Naive B cell (primary cell): ENCODE data around the gene AGBL1. TPM values are rescaled to one million over a fixed set of nuclear protein-coding genes. Genes with fewer than 3 reads are reported as not detected.

Source experiments
- ATAC-seq, 2 donors: fragments of 150-1000 bp; cut with Tn5 transposase; 2 replicates each; pipeline ENCODE4 v1.10.0; 2021; ENCODE audit warnings: low read depth in 2 of 2, mild to moderate bottlenecking in 2 of 2, moderate library complexity in 2 of 2
- DNase-seq: peaks from one replicate; pipeline ENCODE4 v3.0.0; 2022
- H3K27ac Mint-ChIP-seq, 6 donors: one replicate each; pipeline ENCODE4 v1.8.0; 2020 to 2022; ENCODE audit warnings: mild to moderate bottlenecking in 6 of 6, mixed read lengths in 6 of 6, moderate library complexity in 5 of 6, inconsistent platforms in 2 of 6
- H3K27me3 Mint-ChIP-seq, 3 donors: one replicate each; pipeline ENCODE4 v1.8.0; 2021 to 2022; ENCODE audit warnings: mixed read lengths in 3 of 3, mild to moderate bottlenecking in 1 of 3
- H3K36me3 Mint-ChIP-seq, 2 donors: one replicate each; pipeline ENCODE4 v1.8.0; 2020 to 2022; ENCODE audit warnings: mixed read lengths in 2 of 2, inconsistent platforms in 1 of 2, mild to moderate bottlenecking in 1 of 2
- H3K4me1 Mint-ChIP-seq, 3 donors: one replicate each; pipeline ENCODE4 v1.8.0; 2020 to 2022; ENCODE audit warnings: mixed read lengths in 3 of 3, inconsistent platforms in 1 of 3, mild to moderate bottlenecking in 1 of 3, moderate library complexity in 1 of 3
- H3K4me3 Mint-ChIP-seq, 8 donors: one replicate each; pipeline ENCODE4 v1.8.0; 2020 to 2022; ENCODE audit warnings: mild to moderate bottlenecking in 8 of 8, mixed read lengths in 8 of 8, moderate library complexity in 8 of 8, inconsistent platforms in 2 of 8
- H3K9me3 Mint-ChIP-seq, 7 donors: one replicate each; pipeline ENCODE4 v1.8.0; 2020 to 2022; ENCODE audit warnings: mixed read lengths in 7 of 7, mild to moderate bottlenecking in 5 of 7, inconsistent platforms in 2 of 7, moderate library complexity in 1 of 7
- polyA plus RNA-seq, 6 donors: library from polyadenylated mRNA; unstranded; fragments of 300-500 nt; fragmentation: Illumina TruSeq; gene quantifications; one replicate each; pipeline ENCODE4 v1.2.3, GENCODE V29; 2021; ENCODE audit warnings: low read depth in 6 of 6

The AGBL1 gene
- polyA plus RNA-seq, 6 donors from 2014 or later: not detected

DNA sequence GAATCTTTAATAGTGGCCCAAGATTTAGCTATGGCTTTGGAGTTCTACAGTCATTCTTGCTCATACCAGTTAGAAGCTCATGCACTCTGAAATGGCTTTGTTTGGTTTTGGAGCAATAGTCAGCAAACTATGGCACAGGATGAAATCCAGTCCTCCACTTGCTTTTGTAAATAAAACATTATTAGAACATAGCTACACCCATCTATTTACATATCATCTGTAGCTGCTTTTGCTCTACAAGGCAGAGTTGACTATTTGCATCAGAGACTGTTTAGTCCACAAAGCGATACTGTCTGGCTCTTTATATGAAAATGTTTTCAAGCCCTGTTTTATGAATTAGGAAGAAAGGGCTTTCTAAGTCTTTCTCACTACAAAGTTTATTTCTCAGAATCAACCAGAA, 716.9 kb downstream of the AGBL1 start:
- Mint-ChIP-seq H3K9me3 (peaks cover 0 to 2% (median 0%) of the 10 kb centered on the region in 7 donors), H3K27me3 (no peaks in the 10 kb centered on the region), H3K36me3 (no peaks in the 10 kb centered on the region), H3K4me3 (no peak overlapping the region), H3K4me1 (no peaks in the 10 kb centered on the region), H3K27ac (no peak overlapping the region)
- DNase-seq (no peak), ATAC-seq (no peak)

DNA sequence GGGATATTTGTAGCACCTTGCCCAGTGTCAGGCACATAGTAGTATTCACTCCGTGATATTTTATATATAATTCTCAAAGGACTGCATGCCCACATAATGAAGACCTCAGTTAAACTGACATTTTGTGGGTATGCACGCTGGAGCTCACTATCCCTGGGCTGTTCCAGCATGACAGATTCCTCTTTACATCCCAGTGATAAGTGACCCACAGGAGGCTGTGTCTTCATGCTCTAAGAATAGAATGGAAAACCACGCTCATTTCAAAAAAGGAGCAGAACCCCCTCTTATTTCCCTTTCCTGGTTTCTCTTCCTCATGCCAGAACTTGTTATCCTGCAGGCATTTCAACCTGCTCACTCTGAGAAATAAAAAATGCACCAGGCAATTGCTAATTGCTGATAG, 717.5 kb downstream of the AGBL1 start:
- Mint-ChIP-seq H3K27ac (no peak overlapping the region), H3K9me3 (peaks cover 0 to 2% (median 0%) of the 10 kb centered on the region in 7 donors)

DNA sequence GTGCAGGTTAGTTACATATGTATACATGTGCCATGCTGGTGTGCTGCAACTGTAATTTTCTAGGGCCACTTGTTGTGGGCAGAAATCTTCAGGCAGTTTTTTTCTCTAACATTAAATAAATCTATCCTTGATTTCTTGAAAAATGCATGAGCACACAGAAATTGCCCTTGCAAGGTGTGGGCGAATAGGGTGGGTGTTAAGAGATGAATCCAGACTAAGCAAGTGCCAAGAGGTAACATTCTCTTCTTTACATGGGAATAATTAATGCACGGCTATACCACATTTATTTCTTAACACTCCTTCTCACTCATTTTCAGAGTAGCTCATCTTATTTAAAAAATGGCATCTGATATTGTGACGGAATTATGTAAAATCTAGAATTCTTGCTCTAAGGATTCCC, 719.6 kb downstream of the AGBL1 start:
- Mint-ChIP-seq H3K27me3 (no peaks in the 10 kb centered on the region), H3K27ac (no peak overlapping the region), H3K4me3 (no peak overlapping the region), H3K36me3 (no peaks in the 10 kb centered on the region), H3K4me1 (no peaks in the 10 kb centered on the region), H3K9me3 (peaks cover 0 to 5% (median 0%) of the 10 kb centered on the region in 7 donors)
- ATAC-seq (no peak), DNase-seq (no peak)

More for the DNA sequence above, 717.5 kb downstream of the AGBL1 start:
- Mint-ChIP-seq H3K4me3 (no peak overlapping the region), H3K4me1 (no peaks in the 10 kb centered on the region), H3K27me3 (no peaks in the 10 kb centered on the region), H3K36me3 (no peaks in the 10 kb centered on the region)
- ATAC-seq (no peak), DNase-seq (no peak)

GRCh38 chr15:86802244-86802643, 722.6 kb downstream of the AGBL1 start:
- no peak overlapping the region for H3K4me3 Mint-ChIP-seq
- no peak overlapping the region for H3K27ac Mint-ChIP-seq
- DNase-seq (no peak), ATAC-seq (no peak)
- H3K27me3 Mint-ChIP-seq: no peaks in the 10 kb centered on the region
- no peaks in the 10 kb centered on the region for H3K36me3 Mint-ChIP-seq
- no peaks in the 10 kb centered on the region for H3K4me1 Mint-ChIP-seq
- peaks cover 0 to 5% (median 0%) of the 10 kb centered on the region in 7 donors for H3K9me3 Mint-ChIP-seq

- no peak overlapping the region for H3K4me3 Mint-ChIP-seq
- H3K4me1 Mint-ChIP-seq: no peaks in the 10 kb centered on the region
- ATAC-seq (no peak), DNase-seq (no peak)
- no peak overlapping the region for H3K27ac Mint-ChIP-seq
- no peaks in the 10 kb centered on the region for H3K27me3 Mint-ChIP-seq
- H3K36me3 Mint-ChIP-seq: no peaks in the 10 kb centered on the region
- H3K9me3 Mint-ChIP-seq: peaks cover 0 to 5% (median 0%) of the 10 kb centered on the region in 7 donors
Observed at GRCh38 chr15:86804406-86804805, 724.7 kb downstream of the AGBL1 start.

DNA sequence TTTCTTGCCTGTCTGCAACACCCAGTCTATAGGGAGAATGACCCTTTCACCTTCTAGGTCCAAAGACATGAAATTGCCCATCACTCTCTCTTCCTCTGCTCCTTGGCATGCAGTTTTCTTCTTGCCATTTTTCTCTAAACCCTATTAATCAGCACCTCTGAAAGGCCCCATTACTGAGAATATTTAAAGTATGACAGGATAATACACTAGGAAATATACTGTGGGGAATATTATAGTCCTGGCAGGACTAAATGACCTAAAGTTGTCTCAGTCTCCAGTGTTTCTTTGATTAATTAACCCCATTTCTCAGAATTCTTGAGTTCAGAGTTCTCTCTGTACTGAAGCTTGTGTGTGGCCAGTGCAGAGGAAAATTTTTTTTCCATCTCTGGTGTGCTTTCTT, 730.7 kb downstream of the AGBL1 start:
- ATAC-seq: no peak
- no peaks in the 10 kb centered on the region for H3K4me1 Mint-ChIP-seq
- peaks cover 0 to 10% (median 2%) of the 10 kb centered on the region in 7 donors for H3K9me3 Mint-ChIP-seq
- H3K27ac Mint-ChIP-seq: no peak overlapping the region
- no peak for DNase-seq
- H3K27me3 Mint-ChIP-seq: peaks cover 0 to 5% (median 0%) of the 10 kb centered on the region in 3 donors
- no peaks in the 10 kb centered on the region for H3K36me3 Mint-ChIP-seq
- no peak overlapping the region for H3K4me3 Mint-ChIP-seq

GRCh38 chr15:86813892-86814291, 734.2 kb downstream of the AGBL1 start:
- no peak for ATAC-seq
- Mint-ChIP-seq H3K9me3 (peaks cover 0 to 17% (median 7%) of the 10 kb centered on the region in 7 donors), H3K27ac (no peak overlapping the region), H3K27me3 (peaks cover 0 to 5% (median 0%) of the 10 kb centered on the region in 3 donors), H3K4me3 (no peak overlapping the region), H3K4me1 (peaks cover 0 to 3% (median 0%) of the 10 kb centered on the region in 3 donors), H3K36me3 (no peaks in the 10 kb centered on the region)
- no peak for DNase-seq

DNA sequence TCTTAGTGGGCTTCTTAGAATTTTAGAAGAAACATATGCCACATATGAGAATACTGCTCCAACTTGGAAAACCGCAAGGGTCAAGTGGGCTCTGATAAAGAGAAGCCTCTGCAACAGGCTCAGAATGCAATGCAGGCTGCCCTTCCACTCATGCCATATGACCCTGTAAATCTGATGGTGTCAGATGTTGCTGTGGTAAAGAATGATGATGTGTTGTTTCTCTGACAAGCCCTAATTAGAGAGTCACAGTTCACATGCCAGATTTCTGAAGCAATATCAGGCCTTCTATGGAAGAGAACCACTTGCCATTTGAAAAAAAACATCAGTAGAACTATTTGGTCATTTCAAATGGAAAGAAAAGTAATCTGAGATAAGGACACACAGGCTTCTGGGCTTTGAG, 749.6 kb downstream of the AGBL1 start:
- Mint-ChIP-seq H3K27ac (no peak overlapping the region), H3K9me3 (peaks cover 0 to 13% (median 0%) of the 10 kb centered on the region in 7 donors), H3K4me1 (no peaks in the 10 kb centered on the region), H3K27me3 (no peaks in the 10 kb centered on the region), H3K36me3 (no peaks in the 10 kb centered on the region), H3K4me3 (no peak overlapping the region)
- DNase-seq (no peak), ATAC-seq (no peak)

GRCh38 chr15:86830304-86830703, 750.6 kb downstream of the AGBL1 start:
- Mint-ChIP-seq H3K4me3 (no peak overlapping the region), H3K27me3 (no peaks in the 10 kb centered on the region), H3K27ac (no peak overlapping the region), H3K9me3 (peaks cover 0 to 13% (median 0%) of the 10 kb centered on the region in 7 donors), H3K36me3 (no peaks in the 10 kb centered on the region), H3K4me1 (no peaks in the 10 kb centered on the region)
- no peak for ATAC-seq
- no peak for DNase-seq

- Mint-ChIP-seq H3K4me1 (no peaks in the 10 kb centered on the region), H3K27ac (no peak overlapping the region), H3K9me3 (peaks cover 0 to 13% (median 0%) of the 10 kb centered on the region in 7 donors), H3K27me3 (no peaks in the 10 kb centered on the region), H3K36me3 (no peaks in the 10 kb centered on the region), H3K4me3 (no peak overlapping the region)
- ATAC-seq (no peak), DNase-seq (no peak)
Observed at GRCh38 chr15:86833595-86833994, 753.9 kb downstream of the AGBL1 start.

DNA sequence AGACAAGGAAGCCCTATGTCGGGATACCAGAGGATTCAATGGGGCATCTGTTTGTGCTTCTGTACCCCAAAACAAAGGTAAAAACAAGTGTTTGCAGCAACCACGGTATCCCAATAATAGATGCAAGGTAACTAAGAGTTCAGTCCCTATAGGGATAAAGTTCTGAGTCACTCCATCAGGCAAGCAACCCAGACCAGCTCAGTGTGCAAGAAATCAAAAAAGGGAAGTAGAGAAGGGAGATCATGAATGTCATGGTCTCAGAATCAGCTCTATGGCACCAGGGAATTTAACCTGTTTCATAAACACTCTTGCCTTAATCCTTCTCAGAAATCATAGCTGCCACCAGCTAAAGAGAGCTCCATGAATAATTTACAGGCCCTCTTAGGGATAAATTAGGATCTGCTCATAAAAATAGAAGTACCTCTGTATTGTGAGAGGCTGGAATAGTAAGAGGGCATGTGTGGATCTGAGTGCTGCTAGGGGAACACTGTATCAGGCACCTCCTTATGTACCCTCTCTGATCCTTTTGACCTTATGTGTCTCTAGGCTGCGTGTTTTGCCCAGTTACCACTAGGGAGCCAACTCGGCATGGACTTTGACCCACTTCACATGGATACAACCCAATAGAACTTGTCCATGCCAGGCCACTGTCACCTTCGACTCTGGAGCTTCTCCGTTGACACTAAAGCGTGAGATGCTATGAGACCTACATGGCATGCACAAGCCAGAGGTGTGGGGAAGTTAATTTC, 754.6 kb downstream of the AGBL1 start:
- Mint-ChIP-seq H3K9me3 (peaks cover 0 to 13% (median 0%) of the 10 kb centered on the region in 7 donors), H3K36me3 (no peaks in the 10 kb centered on the region), H3K27me3 (no peaks in the 10 kb centered on the region), H3K27ac (no peak overlapping the region), H3K4me1 (no peaks in the 10 kb centered on the region), H3K4me3 (no peak overlapping the region)
- ATAC-seq: no peak
- DNase-seq: no peak

DNA sequence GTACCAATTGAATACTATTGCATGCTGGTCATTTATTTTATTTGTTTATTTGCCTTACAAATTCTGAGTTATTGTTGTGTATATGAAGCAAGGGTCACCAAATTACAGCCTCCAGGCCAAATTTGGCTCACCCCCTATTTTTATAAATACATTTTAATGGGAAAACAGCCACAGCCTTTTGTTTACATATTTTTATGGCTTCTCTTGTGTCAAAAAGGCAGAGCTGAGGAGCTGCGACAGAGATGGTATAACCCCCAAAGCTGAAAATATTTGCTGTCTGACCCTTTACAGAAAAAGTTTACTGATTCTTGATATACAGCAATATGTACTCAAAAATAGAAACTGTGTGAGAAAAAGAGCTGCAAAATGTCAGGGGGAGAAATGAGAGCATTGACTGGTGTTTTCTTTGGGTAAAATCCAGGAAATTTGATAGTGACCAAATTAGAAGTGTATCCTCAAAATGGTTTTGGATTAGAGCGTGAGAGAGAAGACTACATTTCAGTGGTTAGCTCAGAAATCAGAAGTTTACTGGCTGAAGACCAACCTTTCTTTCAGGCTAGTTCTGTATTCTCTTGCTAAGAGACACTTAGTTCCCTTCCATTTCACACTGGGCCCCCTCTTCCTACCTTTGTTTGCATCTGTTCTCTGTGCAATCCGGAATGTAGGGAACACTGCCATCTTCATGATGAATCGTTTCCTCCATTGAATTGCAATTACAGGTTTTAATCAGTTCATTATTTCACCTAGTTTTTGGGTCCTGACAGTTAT, 757.8 kb downstream of the AGBL1 start:
- DNase-seq (no peak), ATAC-seq (no peak)
- Mint-ChIP-seq H3K4me3 (no peak overlapping the region), H3K4me1 (no peaks in the 10 kb centered on the region), H3K27me3 (no peaks in the 10 kb centered on the region), H3K36me3 (no peaks in the 10 kb centered on the region), H3K9me3 (peaks cover 0 to 13% (median 2%) of the 10 kb centered on the region in 7 donors), H3K27ac (no peak overlapping the region)

- Mint-ChIP-seq H3K4me3 (no peak overlapping the region), H3K27ac (no peak overlapping the region), H3K4me1 (no peaks in the 10 kb centered on the region), H3K36me3 (no peaks in the 10 kb centered on the region), H3K9me3 (peaks cover 0 to 5% (median 1%) of the 10 kb centered on the region in 7 donors), H3K27me3 (no peaks in the 10 kb centered on the region)
- ATAC-seq (no peak), DNase-seq (no peak)
Observed at GRCh38 chr15:86839502-86839901, 759.8 kb downstream of the AGBL1 start.

DNA sequence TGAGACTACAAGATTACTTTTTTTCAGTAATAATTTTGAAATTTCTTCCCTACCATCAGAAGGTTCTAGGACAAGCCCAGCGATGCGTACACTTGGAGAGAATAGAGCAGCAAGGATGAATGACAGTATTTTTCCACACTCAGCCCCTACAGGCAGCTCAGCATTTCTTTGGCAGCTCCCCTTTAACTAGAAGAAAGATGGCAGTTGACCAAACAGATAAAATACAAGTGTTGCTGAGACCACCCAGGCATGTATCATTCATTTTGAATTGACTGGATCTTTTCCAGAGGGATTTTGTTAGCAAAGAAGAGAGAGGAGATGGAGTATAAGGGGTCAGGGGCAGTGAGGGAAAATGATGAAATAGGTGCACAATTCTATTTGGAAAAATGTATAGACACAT, 761.3 kb downstream of the AGBL1 start:
- Mint-ChIP-seq H3K9me3 (peaks cover 0 to 5% (median 1%) of the 10 kb centered on the region in 7 donors), H3K4me1 (no peaks in the 10 kb centered on the region), H3K27me3 (no peaks in the 10 kb centered on the region), H3K4me3 (no peak overlapping the region), H3K27ac (no peak overlapping the region), H3K36me3 (no peaks in the 10 kb centered on the region)
- no peak for ATAC-seq
- DNase-seq: no peak
